Lower leg skin (tissue), 4 donors: ENCODE data around the gene SLX4IP. TPM values are rescaled to one million over a fixed set of nuclear protein-coding genes. Genes with fewer than 3 reads are reported as not detected.
"Not testable (repeated sequence)": the region's sequence is repeated elsewhere in the genome, so short reads cannot be mapped to it uniquely, and the experiment has no call there.

Experiments used
- DNase-seq, 2 donors: peaks; one replicate each; pipeline ENCODE4 v3.0.0-alpha.2; 2019; ENCODE audit warnings: low spot score in 2 of 2
- H3K4me3 ChIP-seq: fragments of 200-600 bp; sonication (generic); 2 replicates; pipeline ENCODE4 v1.5.1; 2017; ENCODE audit warnings: mild to moderate bottlenecking, low read depth; ENCODE audit not compliant: poor library complexity, severe bottlenecking
- POLR2A ChIP-seq, 2 donors: fragments of 450-650 bp; IDR thresholded peaks; one replicate each; pipeline ENCODE4 v1.6.1; 2016 to 2017; ENCODE audit warnings: antibody characterized with exemption in 2 of 2, mild to moderate bottlenecking in 1 of 2, moderate library complexity in 1 of 2
- WGBS, 2 donors: methylation state at CpG; one replicate each; pipeline ENCODE4 v1.1.5; 2018; 5-methylcytosine and 5-hydroxymethylcytosine counted together
- intact Hi-C: fragments of 100-400 bp; cut with DNase I; formaldehyde crosslinking; loops from one replicate; pipeline ENCODE4 v1.15.0; 2023; ENCODE audit warnings: low total_unique reads
- total RNA-seq, 4 donors: library from RNA; depleted of rRNA; stranded (reverse); fragments of >200 nt; gene quantifications; one replicate each; pipeline ENCODE4 v1.1.0, GENCODE V29; 2016
- TF ChIP-seq, protein P1 (sequence below), 3 donors: fragments of 450-650 bp; IDR thresholded peaks; one replicate each; pipeline ENCODE4 v1.5.1; 2016; ENCODE audit warnings: antibody characterized with exemption in 3 of 3, mild to moderate bottlenecking in 3 of 3, moderate library complexity in 2 of 3

The SLX4IP gene
- total RNA-seq, 4 donors from 2014 or later = 3.0 to 4.0 (median 3.7) TPM

DNA sequence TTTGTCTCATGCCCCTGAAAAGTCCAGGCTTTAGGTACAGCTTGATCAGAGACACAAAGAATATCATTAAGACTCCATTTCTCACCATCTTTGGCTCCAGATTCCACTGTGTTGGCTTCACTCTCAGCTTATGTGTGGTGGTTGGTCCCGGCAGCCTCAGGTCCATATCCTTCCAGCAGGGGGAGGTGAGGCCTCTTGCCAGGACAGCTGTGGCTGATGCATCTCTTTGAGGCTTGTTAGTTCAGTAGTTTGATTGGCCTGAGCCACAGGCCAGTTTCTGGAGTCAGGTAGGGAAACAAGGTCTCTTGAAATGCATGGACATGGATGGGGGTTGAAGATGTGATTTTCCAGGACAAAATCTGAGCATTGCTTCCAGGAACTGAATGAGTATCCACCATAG is 176.3 kb downstream of the SLX4IP start:
- TF ChIP-seq POLR2A (IDR thresholded peaks at IDR 0.05) = no peak
- TF ChIP-seq, protein P1, sequence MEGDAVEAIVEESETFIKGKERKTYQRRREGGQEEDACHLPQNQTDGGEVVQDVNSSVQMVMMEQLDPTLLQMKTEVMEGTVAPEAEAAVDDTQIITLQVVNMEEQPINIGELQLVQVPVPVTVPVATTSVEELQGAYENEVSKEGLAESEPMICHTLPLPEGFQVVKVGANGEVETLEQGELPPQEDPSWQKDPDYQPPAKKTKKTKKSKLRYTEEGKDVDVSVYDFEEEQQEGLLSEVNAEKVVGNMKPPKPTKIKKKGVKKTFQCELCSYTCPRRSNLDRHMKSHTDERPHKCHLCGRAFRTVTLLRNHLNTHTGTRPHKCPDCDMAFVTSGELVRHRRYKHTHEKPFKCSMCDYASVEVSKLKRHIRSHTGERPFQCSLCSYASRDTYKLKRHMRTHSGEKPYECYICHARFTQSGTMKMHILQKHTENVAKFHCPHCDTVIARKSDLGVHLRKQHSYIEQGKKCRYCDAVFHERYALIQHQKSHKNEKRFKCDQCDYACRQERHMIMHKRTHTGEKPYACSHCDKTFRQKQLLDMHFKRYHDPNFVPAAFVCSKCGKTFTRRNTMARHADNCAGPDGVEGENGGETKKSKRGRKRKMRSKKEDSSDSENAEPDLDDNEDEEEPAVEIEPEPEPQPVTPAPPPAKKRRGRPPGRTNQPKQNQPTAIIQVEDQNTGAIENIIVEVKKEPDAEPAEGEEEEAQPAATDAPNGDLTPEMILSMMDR (IDR thresholded peaks at IDR 0.05) = no peak
- no peak for DNase-seq
- H3K4me3 ChIP-seq = no peak overlapping the region
- 19 to 36% methylated on average over 1 of the region's 1 CpG for WGBS, 2 donors
- intact Hi-C loops = no loop called here

DNA sequence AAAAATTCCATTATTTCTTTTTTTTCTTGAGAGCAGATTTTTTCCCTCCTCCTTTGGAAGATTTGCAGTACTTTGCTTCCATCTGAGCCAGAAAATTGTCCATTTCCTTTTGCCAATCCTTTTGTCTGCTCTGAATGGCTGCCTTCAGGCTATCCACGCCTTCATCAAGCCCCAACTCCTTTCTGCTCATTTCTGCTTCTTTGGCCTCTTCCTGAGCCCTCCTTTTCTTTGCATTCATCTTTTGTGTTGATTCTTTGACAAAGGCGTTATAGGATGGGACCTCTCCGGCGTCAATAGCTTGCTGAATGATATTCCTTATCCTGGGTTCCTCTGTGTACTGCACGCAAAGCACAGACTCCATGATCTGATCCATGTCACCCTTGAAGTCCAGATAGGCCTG is 178.3 kb downstream of the SLX4IP start:
- H3K4me3 ChIP-seq, intact Hi-C loops, DNase-seq: not testable (repeated sequence)
- 94 to 96% methylated on average over 5 of the region's 5 CpGs for WGBS, 2 donors

DNA sequence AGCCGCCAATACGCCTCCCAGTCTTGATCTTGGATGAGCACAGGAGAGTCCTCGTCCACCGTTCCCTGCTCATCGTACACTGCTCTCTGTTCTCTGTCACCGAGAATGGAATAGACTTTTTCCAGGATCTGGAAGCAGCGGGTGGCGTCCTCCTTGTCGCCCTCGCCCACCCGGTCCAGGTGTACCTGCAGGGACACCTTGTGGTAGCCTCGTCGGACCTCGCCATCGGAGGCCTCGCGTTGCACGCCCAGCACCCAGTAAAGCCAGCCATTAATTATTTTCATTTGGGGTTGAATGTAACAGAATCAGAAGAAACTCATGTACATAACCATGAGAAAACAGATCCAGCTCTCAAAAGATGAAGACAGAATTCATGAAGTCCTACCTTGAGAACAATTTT is 178.8 kb downstream of the SLX4IP start:
- WGBS, 2 donors = 97% methylated on average over 18 of the region's 18 CpGs
- intact Hi-C loops = no loop called here
- DNase-seq = no peak
- TF ChIP-seq POLR2A (IDR thresholded peaks at IDR 0.05) = no peak
- TF ChIP-seq, protein P1 (IDR thresholded peaks at IDR 0.05) = no peak
- no peak overlapping the region for H3K4me3 ChIP-seq

DNA sequence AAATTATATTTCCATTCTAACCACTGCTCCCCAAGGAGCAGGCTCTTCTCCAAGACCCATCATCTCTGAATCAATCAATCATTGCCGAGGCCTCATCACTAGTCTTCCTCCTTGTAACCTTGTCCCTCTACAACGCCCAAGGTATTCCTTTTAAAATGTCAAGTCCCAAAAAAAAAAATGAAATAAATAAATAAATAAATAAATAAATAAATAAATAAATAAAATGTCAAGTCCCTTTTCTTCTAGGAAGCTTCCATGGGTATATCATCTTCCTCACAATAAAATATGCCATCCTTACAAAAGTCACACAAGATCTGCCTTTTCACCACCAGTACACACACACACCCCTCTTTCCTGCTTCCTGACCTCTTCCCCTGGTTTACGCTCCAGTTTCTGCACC is 181.1 kb downstream of the SLX4IP start:
- DNase-seq = no peak
- no peak overlapping the region for H3K4me3 ChIP-seq
- no peak for TF ChIP-seq POLR2A (IDR thresholded peaks at IDR 0.05)
- TF ChIP-seq, protein P1 (IDR thresholded peaks at IDR 0.05) = no peak
- 96 to 97% methylated on average over 3 of the region's 3 CpGs for WGBS, 2 donors
- intact Hi-C loops = no loop called here

DNA sequence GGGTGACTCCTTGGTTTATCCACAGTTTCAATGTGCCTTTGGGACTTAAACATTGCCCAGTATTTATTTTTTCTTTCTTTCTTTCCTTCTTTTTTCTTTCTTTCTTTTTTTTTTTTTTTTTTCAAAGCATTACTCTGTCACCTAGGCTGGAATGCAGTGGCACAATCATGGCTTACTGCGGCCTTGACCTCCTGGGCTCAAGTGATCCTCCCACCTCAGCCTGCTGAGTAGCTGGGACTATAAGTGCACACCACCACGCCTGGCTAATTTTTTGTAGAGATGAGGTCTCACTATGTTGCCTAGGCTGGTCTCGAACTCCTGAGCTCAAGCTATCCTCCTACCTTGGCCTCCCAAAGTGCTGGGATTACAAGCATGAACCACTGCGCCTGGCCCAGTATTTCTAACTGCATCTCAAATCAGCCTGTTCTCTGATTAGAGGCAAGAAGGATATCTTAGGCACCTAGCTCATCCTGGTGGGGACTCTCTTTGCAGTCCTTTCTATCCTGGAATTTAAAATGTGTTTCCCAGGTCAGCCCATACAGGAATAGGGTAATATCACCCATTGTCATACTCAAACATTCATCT is 182.5 kb downstream of the SLX4IP start:
- H3K4me3 ChIP-seq, DNase-seq, intact Hi-C loops: not testable (repeated sequence)
- WGBS, 2 donors = 91 to 94% methylated on average over 4 of the region's 4 CpGs

DNA sequence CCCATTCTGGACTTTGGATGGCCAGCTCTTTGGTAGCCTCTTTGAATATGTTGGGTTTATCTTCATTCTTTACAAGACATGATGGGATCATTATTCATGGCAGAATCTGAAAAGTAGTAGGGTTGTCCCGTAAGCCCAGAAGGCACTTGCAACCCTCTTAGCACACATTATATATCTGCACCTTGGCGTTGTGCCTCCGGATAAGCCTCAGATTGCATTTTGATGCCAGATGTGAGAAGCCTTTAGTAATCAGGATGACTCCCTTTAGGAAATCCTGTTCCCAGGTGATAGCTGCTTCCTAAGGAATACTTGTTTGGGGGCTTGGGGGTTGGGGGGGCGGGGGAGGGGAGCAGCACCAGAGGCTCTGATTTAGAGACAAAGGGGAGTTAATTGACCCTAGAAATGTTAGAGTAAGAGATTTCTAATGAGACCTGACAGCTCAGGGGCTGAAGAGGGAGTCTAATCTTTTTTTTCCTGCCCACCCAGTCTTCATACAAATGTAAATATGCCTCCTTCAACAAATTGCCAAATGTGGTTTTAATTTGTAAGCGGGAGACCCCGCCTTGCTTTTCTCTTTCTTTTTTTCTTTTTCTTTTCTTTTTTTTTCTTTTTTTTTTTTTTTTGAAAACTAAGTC is 183.6 kb downstream of the SLX4IP start:
- TF ChIP-seq POLR2A (IDR thresholded peaks at IDR 0.05) = no peak
- TF ChIP-seq, protein P1 (IDR thresholded peaks at IDR 0.05) = no peak
- WGBS, 2 donors = 44 to 47% methylated on average over 6 of the region's 6 CpGs
- no peak for DNase-seq
- no peak overlapping the region for H3K4me3 ChIP-seq
- intact Hi-C loops = no loop called here

DNA sequence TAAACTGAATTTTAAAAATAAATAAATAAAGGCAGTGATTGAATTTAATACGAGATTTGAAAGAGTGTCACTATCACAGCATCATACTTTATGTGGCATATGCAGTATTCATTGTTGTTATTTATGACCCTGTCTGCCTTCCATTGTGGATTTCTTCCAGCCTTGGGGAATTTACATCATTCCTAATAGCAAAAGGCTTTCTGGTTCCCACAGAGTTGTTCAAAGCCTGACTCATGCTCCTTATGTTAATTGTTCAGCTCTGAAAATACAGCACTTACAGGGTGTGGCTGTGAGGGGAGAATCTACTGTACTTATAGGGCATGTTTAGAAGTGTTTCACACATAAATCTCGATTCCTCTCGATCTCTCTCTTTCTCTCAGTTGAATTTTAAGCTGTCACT is 184.3 kb downstream of the SLX4IP start:
- no peak for TF ChIP-seq POLR2A (IDR thresholded peaks at IDR 0.05)
- TF ChIP-seq, protein P1 (IDR thresholded peaks at IDR 0.05) = no peak
- intact Hi-C loops = no loop called here
- no peak overlapping the region for H3K4me3 ChIP-seq
- WGBS, 2 donors = 18 to 25% methylated on average over 3 of the region's 3 CpGs
- DNase-seq = no peak
